ENCODE measurements around the gene UROC1. TPM values are rescaled to one million over a fixed set of nuclear protein-coding genes. Genes with fewer than 3 reads are reported as not detected.

The UROC1 gene
- total and polyA plus RNA-seq, 2 of the 13 experiments (the other 11 are each of a cell fraction or from before 2014, with no cell fraction given) = 0.71 to 1.3 TPM

- TF ChIP-seq BRF2 (CRISPR knock-in tag; IDR thresholded peaks at IDR 0.05) (no peak), HIVEP1 (CRISPR knock-in tag; IDR thresholded peaks at IDR 0.05) (peak; percentile 99), HNRNPLL (IDR thresholded peaks at IDR 0.05; ENCODE audit: low read depth, low read length, poor library complexity, severe bottlenecking) (peak; percentile 85), ADNP (CRISPR knock-in tag; IDR thresholded peaks at IDR 0.05) (no peak), ZSCAN29 (CRISPR knock-in tag; conservative IDR thresholded peaks at IDR 0.05) (0 out of 2 replicates have a peak, but pooled peaks have one; percentile 34), SYNCRIP (IDR thresholded peaks at IDR 0.05; ENCODE audit: insufficient read depth, low read depth, low read length) (no peak), CEBPB (IDR thresholded peaks at IDR 0.05; ENCODE audit: borderline replicate concordance, low read depth, low read length) (no peak), ZKSCAN8 (CRISPR knock-in tag; IDR thresholded peaks at IDR 0.05; ENCODE audit: borderline replicate concordance) (no peak; the same call in 1 of the 2 replicates), MTF1 (CRISPR knock-in tag; IDR thresholded peaks at IDR 0.05) (no peak), ZNF800 (CRISPR knock-in tag; IDR thresholded peaks at IDR 0.05) (peak; percentile 77), ZSCAN5A (CRISPR knock-in tag; IDR thresholded peaks at IDR 0.05; ENCODE audit: borderline replicate concordance) (no peak), MTF2 (CRISPR knock-in tag; IDR thresholded peaks at IDR 0.05; ENCODE audit: borderline replicate concordance) (0 out of 2 replicates have a peak, but pooled peaks have one; percentile 48), AGO1 (IDR thresholded peaks at IDR 0.05; ENCODE audit: low read depth, low read length, poor library complexity, severe bottlenecking) (no peak), ZNF790 (CRISPR knock-in tag; IDR thresholded peaks at IDR 0.05; ENCODE audit: borderline replicate concordance) (peak; percentile 41; the same call in 1 of the 2 replicates), ZNF761 (CRISPR knock-in tag; conservative IDR thresholded peaks at IDR 0.05) (peak; percentile 43; the same call in 1 of the 2 replicates), ZNF777 (CRISPR knock-in tag; IDR thresholded peaks at IDR 0.05) (peak; percentile 72), ZNF644 (CRISPR knock-in tag; IDR thresholded peaks at IDR 0.05; ENCODE audit: low read depth) (peak; percentile 41; the same call in 1 of the 2 replicates), NFRKB (IDR thresholded peaks at IDR 0.05) (no peak)
- TF ChIP-seq, protein P1, sequence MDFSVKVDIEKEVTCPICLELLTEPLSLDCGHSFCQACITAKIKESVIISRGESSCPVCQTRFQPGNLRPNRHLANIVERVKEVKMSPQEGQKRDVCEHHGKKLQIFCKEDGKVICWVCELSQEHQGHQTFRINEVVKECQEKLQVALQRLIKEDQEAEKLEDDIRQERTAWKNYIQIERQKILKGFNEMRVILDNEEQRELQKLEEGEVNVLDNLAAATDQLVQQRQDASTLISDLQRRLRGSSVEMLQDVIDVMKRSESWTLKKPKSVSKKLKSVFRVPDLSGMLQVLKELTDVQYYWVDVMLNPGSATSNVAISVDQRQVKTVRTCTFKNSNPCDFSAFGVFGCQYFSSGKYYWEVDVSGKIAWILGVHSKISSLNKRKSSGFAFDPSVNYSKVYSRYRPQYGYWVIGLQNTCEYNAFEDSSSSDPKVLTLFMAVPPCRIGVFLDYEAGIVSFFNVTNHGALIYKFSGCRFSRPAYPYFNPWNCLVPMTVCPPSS (IDR thresholded peaks at IDR 0.05) = no peak
- TF ChIP-seq, protein P2, sequence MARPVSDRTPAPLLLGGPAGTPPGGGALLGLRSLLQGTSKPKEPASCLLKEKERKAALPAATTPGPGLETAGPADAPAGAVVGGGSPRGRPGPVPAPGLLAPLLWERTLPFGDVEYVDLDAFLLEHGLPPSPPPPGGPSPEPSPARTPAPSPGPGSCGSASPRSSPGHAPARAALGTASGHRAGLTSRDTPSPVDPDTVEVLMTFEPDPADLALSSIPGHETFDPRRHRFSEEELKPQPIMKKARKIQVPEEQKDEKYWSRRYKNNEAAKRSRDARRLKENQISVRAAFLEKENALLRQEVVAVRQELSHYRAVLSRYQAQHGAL (CRISPR knock-in tag; IDR thresholded peaks at IDR 0.05; ENCODE audit: not compliant biosample characterization) = no peak
Measured at GRCh38 chr3:126523745-126524428, 6.3 kb upstream of the UROC1 start, which contains the start of gene CHST13 (continued).
